Measurements from ENCODE around the gene SRR. TPM values are rescaled to one million over a fixed set of nuclear protein-coding genes. Genes with fewer than 3 reads are reported as not detected.
A peak's percentile ranks its signal among the peaks of the same experiment; 100 is the strongest.

SRR gene
- total RNA-seq, 4 donors from 2014 or later, result 4.0 to 13.9 (median 11.2) TPM

DNA sequence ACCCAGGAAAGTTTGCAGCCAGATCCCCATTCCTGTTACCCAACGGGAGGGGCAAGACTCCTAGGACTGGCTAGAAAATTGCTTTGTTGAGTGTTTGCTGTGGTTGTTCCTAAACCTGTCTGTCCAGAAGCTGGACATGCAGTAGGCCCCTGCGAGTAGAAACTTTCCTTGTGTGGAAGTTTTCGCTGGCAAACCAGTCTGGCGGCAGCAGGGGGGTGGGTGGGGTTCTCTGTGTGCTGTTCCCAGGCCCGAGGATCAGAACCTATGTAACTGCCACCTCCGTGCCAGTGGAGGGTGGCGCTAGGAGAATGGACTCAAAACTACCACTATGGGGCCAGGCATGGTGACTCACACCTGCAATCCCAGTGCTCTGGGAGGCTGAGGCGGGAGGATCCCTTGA, 42.7 kb downstream of the SRR start:
- TF ChIP-seq, protein P1, sequence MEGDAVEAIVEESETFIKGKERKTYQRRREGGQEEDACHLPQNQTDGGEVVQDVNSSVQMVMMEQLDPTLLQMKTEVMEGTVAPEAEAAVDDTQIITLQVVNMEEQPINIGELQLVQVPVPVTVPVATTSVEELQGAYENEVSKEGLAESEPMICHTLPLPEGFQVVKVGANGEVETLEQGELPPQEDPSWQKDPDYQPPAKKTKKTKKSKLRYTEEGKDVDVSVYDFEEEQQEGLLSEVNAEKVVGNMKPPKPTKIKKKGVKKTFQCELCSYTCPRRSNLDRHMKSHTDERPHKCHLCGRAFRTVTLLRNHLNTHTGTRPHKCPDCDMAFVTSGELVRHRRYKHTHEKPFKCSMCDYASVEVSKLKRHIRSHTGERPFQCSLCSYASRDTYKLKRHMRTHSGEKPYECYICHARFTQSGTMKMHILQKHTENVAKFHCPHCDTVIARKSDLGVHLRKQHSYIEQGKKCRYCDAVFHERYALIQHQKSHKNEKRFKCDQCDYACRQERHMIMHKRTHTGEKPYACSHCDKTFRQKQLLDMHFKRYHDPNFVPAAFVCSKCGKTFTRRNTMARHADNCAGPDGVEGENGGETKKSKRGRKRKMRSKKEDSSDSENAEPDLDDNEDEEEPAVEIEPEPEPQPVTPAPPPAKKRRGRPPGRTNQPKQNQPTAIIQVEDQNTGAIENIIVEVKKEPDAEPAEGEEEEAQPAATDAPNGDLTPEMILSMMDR (IDR thresholded peaks at IDR 0.05), result no peak
- TF ChIP-seq EP300 (IDR thresholded peaks at IDR 0.05) (no peak), POLR2AphosphoS5 (IDR thresholded peaks at IDR 0.05) (no peak), POLR2A (IDR thresholded peaks at IDR 0.05) (no peak)
- no peak overlapping the region for H3K4me3 ChIP-seq
- peaks cover 10% of the 10 kb centered on the region for H3K36me3 ChIP-seq
- H3K27ac ChIP-seq, result peak overlapping the region; percentile 42
- no peaks in the 10 kb centered on the region for H3K9me3 ChIP-seq
- peaks cover 18% of the 10 kb centered on the region for H3K4me1 ChIP-seq
- DNase-seq (ENCODE audit: low spot score in 2 of 2), result peak in 1 of 2 donors; percentile 49
- H3K27me3 ChIP-seq, result no peaks in the 10 kb centered on the region
- 68% methylated on average over 8 of the region's 8 CpGs for WGBS

DNA sequence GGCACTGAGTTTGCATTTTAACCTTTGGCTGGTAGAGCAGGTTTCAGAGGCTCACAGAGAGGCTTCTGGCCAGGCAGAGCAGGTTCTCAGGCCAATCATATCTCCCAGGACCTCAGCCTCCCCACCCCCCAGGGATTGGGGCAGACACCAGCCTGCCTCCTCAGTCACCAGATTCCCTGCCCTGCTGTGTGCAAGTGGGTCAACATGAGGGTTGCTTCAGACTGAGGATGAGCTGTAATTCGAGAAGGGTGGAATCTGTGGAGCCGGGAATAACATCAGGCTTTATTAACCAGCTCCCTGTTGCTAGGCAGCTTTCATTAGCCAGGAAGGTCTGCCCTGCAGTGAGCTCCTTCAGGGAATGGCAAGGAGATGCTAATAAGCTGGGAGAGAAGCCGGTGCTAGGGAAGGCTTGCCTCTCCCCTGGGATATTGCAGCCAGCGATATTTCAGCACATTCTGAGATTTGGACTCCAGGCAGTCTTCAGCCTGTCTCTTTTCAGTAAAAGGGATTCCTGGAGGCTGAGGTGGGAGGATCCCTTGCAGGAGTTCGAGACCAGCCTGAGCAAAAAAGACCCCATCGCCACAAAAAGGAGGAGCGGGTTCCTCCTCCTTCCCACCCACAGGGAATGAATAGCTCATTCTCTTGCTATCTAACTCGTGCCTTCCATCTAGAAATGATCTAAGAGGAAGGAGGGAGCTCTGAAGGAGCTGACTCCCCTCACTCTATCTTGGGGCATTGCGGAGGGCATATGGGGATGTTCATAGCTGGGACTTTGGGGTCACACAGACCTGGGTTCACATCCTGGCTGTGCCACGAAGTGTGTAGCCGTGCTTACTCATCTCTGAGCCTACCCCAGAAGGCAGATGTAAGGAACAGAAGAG, 44.3 kb downstream of the SRR start:
- DNase-seq (ENCODE audit: low spot score in 2 of 2), result peak in 1 of 2 donors; percentile 63
- peak overlapping the region; percentile 73 for H3K27ac ChIP-seq
- WGBS, result 64% methylated on average over 11 of the region's 11 CpGs

DNA sequence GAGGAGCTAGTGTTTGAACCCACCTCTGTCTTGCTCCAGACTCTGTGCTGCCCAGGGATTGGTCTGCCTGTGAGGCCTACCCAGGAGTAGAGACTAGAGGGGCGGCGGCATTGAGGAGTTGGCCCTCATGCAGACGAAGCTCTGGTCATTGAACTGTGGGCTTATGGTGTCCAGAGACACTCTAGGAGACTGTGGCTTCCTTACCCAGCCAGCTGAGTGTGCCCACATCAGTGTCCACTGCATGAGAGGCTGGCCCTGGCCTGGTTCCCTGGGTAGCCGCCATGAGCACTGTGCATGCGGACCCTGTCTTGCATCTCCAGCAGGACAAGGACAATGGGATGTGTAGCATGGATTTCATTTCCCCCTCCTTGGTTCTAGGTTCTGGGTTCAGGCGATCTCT, 47.5 kb downstream of the SRR start:
- no peaks in the 10 kb centered on the region for H3K9me3 ChIP-seq
- H3K36me3 ChIP-seq, result no peaks in the 10 kb centered on the region
- peaks cover 13% of the 10 kb centered on the region for H3K4me1 ChIP-seq
- no peak overlapping the region for H3K4me3 ChIP-seq
- TF ChIP-seq POLR2A (IDR thresholded peaks at IDR 0.05), result no peak
- TF ChIP-seq POLR2AphosphoS5 (IDR thresholded peaks at IDR 0.05), result no peak
- TF ChIP-seq, protein P1 (IDR thresholded peaks at IDR 0.05), result no peak
- TF ChIP-seq EP300 (IDR thresholded peaks at IDR 0.05), result no peak
- H3K27me3 ChIP-seq, result no peaks in the 10 kb centered on the region
- WGBS, result 96% methylated on average over 4 of the region's 6 CpGs
- H3K27ac ChIP-seq, result no peak overlapping the region
- DNase-seq (ENCODE audit: low spot score in 2 of 2), result peak in 1 of 2 donors; percentile 51

More for the DNA sequence above, 44.3 kb downstream of the SRR start:
- TF ChIP-seq POLR2AphosphoS5 (IDR thresholded peaks at IDR 0.05), result no peak
- TF ChIP-seq, protein P1 (IDR thresholded peaks at IDR 0.05), result no peak
- TF ChIP-seq EP300 (IDR thresholded peaks at IDR 0.05), result no peak
- no peak for TF ChIP-seq POLR2A (IDR thresholded peaks at IDR 0.05)
- peaks cover 18% of the 10 kb centered on the region for H3K4me1 ChIP-seq
- no peaks in the 10 kb centered on the region for H3K9me3 ChIP-seq
- peaks cover 10% of the 10 kb centered on the region for H3K36me3 ChIP-seq
- no peaks in the 10 kb centered on the region for H3K27me3 ChIP-seq
- no peak overlapping the region for H3K4me3 ChIP-seq

DNA sequence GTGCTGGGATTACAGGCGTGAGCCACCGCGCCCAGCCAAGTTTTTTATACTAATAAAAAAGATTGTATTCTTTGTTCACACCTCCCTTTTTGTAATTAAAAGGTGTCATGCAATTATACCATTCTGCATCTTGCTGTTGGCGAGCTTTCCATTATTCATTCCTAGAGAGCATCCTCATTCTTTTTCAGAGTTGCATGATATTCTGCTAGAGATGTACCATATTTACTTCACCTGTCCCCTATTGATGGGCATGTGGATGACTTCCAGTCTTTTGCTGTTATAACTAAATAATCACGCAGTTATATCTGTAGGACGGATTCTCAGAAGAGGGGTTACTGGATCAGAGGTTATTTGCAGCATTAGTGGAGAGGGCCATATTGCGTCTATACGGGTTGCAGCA, 50.6 kb downstream of the SRR start:
- Histone ChIP-seq H3K4me1 (peaks cover 2% of the 10 kb centered on the region), H3K9me3 (no peaks in the 10 kb centered on the region), H3K36me3 (no peaks in the 10 kb centered on the region), H3K27me3 (no peaks in the 10 kb centered on the region), H3K27ac (no peak overlapping the region), H3K4me3 (no peak overlapping the region)
- TF ChIP-seq POLR2A (IDR thresholded peaks at IDR 0.05), result no peak
- TF ChIP-seq POLR2AphosphoS5 (IDR thresholded peaks at IDR 0.05), result no peak
- TF ChIP-seq EP300 (IDR thresholded peaks at IDR 0.05), result no peak
- TF ChIP-seq, protein P1 (IDR thresholded peaks at IDR 0.05), result no peak
- no peak for DNase-seq (ENCODE audit: low spot score in 2 of 2)
- 90% methylated on average over 8 of the region's 8 CpGs for WGBS

DNA sequence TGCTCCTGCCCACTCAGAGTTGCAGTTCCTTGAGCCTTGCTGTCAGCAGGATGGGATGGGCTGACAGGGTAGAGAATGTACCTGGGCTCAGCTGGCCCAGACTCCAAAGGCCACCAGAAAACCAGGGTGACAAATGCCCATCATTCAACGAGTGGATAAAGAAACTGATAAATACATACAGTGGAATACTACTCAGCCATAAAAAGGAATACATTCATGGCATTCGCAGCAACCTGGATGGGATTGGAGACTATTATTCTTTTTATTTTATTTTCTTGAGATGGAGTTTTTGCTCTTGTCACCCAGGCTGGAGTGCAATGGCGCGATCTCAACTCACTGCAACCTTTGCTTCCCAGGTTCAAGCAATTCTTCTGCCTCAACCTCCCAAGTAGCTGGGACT, 53.5 kb downstream of the SRR start:
- H3K36me3 ChIP-seq, result peaks cover 3% of the 10 kb centered on the region
- no peak for DNase-seq (ENCODE audit: low spot score in 2 of 2)
- H3K4me1 ChIP-seq, result peaks cover 2% of the 10 kb centered on the region
- no peaks in the 10 kb centered on the region for H3K27me3 ChIP-seq
- WGBS, result 93% methylated on average over 4 of the region's 4 CpGs
- H3K9me3 ChIP-seq, result no peaks in the 10 kb centered on the region
- TF ChIP-seq EP300 (IDR thresholded peaks at IDR 0.05), result no peak
- TF ChIP-seq POLR2A (IDR thresholded peaks at IDR 0.05), result no peak
- TF ChIP-seq, protein P1 (IDR thresholded peaks at IDR 0.05), result no peak
- no peak for TF ChIP-seq POLR2AphosphoS5 (IDR thresholded peaks at IDR 0.05)
- H3K4me3 ChIP-seq, result no peak overlapping the region
- no peak overlapping the region for H3K27ac ChIP-seq
